ENCODE results near the gene HSD17B3. TPM values are rescaled to one million over a fixed set of nuclear protein-coding genes. Genes with fewer than 3 reads are reported as not detected.

The HSD17B3 gene
- total and polyA plus RNA-seq, 10 donors: 0.34 to 3.9 (median 0.87) TPM; not detected in 2

- no peak for TF ChIP-seq CTCF (IDR thresholded peaks at IDR 0.05 in 8 of 11, conservative IDR thresholded peaks at IDR 0.05 in 3 of 11)
- no peak for TF ChIP-seq POLR2A (IDR thresholded peaks at IDR 0.05)
- no peak for TF ChIP-seq POLR2AphosphoS5 (IDR thresholded peaks at IDR 0.05)
- intact Hi-C loops (cut with DNase I; ENCODE audit: low total_unique reads): no loop called here
Observed at GRCh38 chr9:96340707-96341106, 38.7 kb upstream of the HSD17B3 start.

DNA sequence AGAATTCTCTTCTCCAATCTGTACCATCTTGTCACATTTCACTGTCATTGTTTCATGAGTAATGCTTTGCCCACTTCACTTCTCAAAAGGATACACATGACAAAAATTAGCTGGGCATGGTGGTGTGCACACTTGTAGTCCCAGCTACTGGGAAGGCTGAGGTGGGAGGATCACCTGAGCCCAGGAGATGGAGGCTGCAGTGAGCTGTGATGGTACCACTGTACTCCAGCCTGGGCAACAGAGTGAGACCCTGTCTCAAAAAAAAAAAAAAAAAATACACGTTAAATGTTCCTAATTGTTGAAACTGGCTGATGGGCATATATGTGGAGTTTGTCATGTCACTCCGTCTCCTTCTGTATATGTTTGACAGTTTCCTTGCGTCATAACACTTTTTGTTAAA lies 36.3 kb upstream of the HSD17B3 start:
- Histone ChIP-seq H3K27ac (no peak overlapping the region), H3K4me3 (no peak overlapping the region), H3K27me3 (replicated peaks in 1 of 7) (no peaks in the 10 kb centered on the region), H3K4me1 (no peaks in the 10 kb centered on the region), H3K36me3 (peaks cover 0 to 29% (median 0%) of the 10 kb centered on the region in 6 donors), H3K9me3 (no peaks in the 10 kb centered on the region)
- TF ChIP-seq CTCF (IDR thresholded peaks at IDR 0.05 in 8 of 11, conservative IDR thresholded peaks at IDR 0.05 in 3 of 11) (no peak), POLR2AphosphoS5 (IDR thresholded peaks at IDR 0.05) (no peak), POLR2A (IDR thresholded peaks at IDR 0.05) (no peak)
- DNase-seq: peak; percentile 2
- 91 to 96% (median 95%) methylated on average over 3 of the region's 3 CpGs for WGBS, 5 donors
- intact Hi-C loops (cut with DNase I; ENCODE audit: low total_unique reads): no loop called here

More at GRCh38 chr9:96340707-96341106, 38.7 kb upstream of the HSD17B3 start:
- H3K4me1 ChIP-seq: peaks cover 0 to 5% (median 0%) of the 10 kb centered on the region in 6 donors
- H3K27ac ChIP-seq: no peak overlapping the region
- H3K4me3 ChIP-seq: no peak overlapping the region
- H3K36me3 ChIP-seq: peaks cover 0 to 8% (median 0%) of the 10 kb centered on the region in 6 donors
- no peaks in the 10 kb centered on the region for H3K9me3 ChIP-seq
- no peak for DNase-seq
- no peaks in the 10 kb centered on the region for H3K27me3 ChIP-seq (replicated peaks in 1 of 7)
- 77 to 97% (median 91%) methylated on average over 3 of the region's 3 CpGs for WGBS, 5 donors

GRCh38 chr9:96333958-96334357 lies 32.0 kb upstream of the HSD17B3 start:
- TF ChIP-seq POLR2A (IDR thresholded peaks at IDR 0.05) (no peak), POLR2AphosphoS5 (IDR thresholded peaks at IDR 0.05) (no peak), CTCF (IDR thresholded peaks at IDR 0.05 in 8 of 11, conservative IDR thresholded peaks at IDR 0.05 in 3 of 11) (no peak)
- no peak for DNase-seq
- Histone ChIP-seq H3K9me3 (no peaks in the 10 kb centered on the region), H3K4me1 (no peaks in the 10 kb centered on the region), H3K27ac (no peak overlapping the region), H3K36me3 (peaks cover 0 to 32% (median 0%) of the 10 kb centered on the region in 6 donors), H3K4me3 (no peak overlapping the region), H3K27me3 (replicated peaks in 1 of 7) (no peaks in the 10 kb centered on the region)
- intact Hi-C loops (cut with DNase I; ENCODE audit: low total_unique reads): no loop called here
- 50 to 74% (median 62%) methylated on average over 1 of the region's 1 CpG for WGBS, 5 donors

DNA sequence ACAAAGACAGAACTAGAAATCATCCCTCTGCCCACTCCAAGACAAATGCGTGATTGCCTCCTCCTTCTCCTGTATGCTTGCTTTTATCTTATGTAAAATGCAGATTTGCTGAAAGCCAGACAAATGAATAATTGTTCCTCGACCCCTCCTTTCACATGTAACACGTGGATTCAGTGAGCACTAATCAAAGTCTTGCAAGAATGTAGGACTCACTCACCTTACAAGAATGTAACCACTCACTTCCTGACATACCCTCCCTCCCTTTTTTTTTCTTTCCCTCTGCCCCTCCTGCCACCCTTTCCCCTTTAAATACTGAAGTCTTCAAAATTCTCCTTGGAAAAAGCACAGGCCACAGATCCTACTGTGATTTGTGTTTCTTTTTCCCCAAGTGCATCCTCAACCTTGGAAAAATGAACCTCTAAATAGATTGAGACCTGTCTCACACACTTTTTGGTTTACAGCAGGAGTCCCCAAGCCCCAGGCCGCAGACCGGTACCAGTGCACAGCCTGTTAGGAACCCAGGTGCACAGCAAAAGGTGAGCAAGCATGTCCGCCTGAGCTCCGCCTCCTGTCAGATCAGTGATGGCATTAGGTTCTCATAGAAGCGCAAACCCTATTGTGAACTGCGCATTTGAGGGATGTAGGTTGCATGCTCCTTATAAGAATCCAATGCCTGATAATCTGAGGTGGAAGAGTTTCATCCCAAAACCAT lies 29.4 kb upstream of the HSD17B3 start:
- Histone ChIP-seq H3K27me3 (replicated peaks in 1 of 7) (no peaks in the 10 kb centered on the region), H3K4me3 (no peak overlapping the region), H3K4me1 (peaks cover 0 to 2% (median 0%) of the 10 kb centered on the region in 6 donors), H3K36me3 (peaks cover 0 to 32% (median 0%) of the 10 kb centered on the region in 6 donors), H3K27ac (no peak overlapping the region), H3K9me3 (no peaks in the 10 kb centered on the region)
- 73 to 91% (median 85%) methylated on average over 9 of the region's 9 CpGs for WGBS, 5 donors
- TF ChIP-seq CTCF (IDR thresholded peaks at IDR 0.05 in 8 of 11, conservative IDR thresholded peaks at IDR 0.05 in 3 of 11) (no peak), POLR2A (IDR thresholded peaks at IDR 0.05) (no peak), POLR2AphosphoS5 (IDR thresholded peaks at IDR 0.05) (no peak)
- DNase-seq: no peak
- intact Hi-C loops (cut with DNase I; ENCODE audit: low total_unique reads): no loop called here

Data from spleen (tissue), 11 donors.